ENCODE data around the gene TMPRSS13.

DNA sequence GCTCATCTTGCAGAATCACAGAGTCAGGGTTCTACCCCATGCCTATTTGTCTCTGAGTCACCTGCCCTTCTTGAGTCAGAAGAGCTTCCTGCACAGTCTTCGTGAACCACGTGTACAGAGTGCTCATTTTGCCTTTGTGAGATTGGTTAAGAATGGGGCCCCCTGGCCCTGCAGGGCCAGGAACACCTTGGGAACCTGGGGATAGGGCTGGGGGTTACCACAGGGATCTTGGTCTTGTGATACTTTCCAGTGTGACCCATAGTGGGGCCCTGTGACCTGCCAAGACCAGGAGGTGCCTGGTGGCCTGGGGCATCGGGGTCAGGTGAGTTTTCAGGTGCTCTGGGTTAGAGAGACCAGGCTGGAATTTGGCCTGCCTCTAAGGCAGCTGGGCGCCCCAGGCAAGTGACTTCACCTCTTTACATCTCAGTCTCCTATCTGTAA is 9.4 kb downstream of the TMPRSS13 start:
- TF ChIP-seq RAD21 (conservative IDR thresholded peaks at IDR 0.05 in 1 of 2, IDR thresholded peaks at IDR 0.05 in 1 of 2) (no peak), RNF2 (IDR thresholded peaks at IDR 0.05; ENCODE audit: borderline replicate concordance, low read depth) (no peak), POLR2A (IDR thresholded peaks at IDR 0.05; ENCODE audit: low read length) (no peak), MAZ (IDR thresholded peaks at IDR 0.05; ENCODE audit: borderline replicate concordance, low read depth, low read length) (no peak), ESRRA (IDR thresholded peaks at IDR 0.05; ENCODE audit: borderline replicate concordance, low read length) (no peak), ZNF302 (CRISPR knock-in tag; IDR thresholded peaks at IDR 0.05) (no peak), ZFP36 (IDR thresholded peaks at IDR 0.05; ENCODE audit: borderline replicate concordance, partially characterized antibody) (no peak), HEYL (CRISPR knock-in tag; IDR thresholded peaks at IDR 0.05) (no peak), ZSCAN20 (CRISPR knock-in tag; IDR thresholded peaks at IDR 0.05) (no peak), CEBPB (IDR thresholded peaks at IDR 0.05) (no peak)
- TF ChIP-seq, protein P1, sequence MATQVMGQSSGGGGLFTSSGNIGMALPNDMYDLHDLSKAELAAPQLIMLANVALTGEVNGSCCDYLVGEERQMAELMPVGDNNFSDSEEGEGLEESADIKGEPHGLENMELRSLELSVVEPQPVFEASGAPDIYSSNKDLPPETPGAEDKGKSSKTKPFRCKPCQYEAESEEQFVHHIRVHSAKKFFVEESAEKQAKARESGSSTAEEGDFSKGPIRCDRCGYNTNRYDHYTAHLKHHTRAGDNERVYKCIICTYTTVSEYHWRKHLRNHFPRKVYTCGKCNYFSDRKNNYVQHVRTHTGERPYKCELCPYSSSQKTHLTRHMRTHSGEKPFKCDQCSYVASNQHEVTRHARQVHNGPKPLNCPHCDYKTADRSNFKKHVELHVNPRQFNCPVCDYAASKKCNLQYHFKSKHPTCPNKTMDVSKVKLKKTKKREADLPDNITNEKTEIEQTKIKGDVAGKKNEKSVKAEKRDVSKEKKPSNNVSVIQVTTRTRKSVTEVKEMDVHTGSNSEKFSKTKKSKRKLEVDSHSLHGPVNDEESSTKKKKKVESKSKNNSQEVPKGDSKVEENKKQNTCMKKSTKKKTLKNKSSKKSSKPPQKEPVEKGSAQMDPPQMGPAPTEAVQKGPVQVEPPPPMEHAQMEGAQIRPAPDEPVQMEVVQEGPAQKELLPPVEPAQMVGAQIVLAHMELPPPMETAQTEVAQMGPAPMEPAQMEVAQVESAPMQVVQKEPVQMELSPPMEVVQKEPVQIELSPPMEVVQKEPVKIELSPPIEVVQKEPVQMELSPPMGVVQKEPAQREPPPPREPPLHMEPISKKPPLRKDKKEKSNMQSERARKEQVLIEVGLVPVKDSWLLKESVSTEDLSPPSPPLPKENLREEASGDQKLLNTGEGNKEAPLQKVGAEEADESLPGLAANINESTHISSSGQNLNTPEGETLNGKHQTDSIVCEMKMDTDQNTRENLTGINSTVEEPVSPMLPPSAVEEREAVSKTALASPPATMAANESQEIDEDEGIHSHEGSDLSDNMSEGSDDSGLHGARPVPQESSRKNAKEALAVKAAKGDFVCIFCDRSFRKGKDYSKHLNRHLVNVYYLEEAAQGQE (IDR thresholded peaks at IDR 0.05): no peak
- TF ChIP-seq, protein P2, sequence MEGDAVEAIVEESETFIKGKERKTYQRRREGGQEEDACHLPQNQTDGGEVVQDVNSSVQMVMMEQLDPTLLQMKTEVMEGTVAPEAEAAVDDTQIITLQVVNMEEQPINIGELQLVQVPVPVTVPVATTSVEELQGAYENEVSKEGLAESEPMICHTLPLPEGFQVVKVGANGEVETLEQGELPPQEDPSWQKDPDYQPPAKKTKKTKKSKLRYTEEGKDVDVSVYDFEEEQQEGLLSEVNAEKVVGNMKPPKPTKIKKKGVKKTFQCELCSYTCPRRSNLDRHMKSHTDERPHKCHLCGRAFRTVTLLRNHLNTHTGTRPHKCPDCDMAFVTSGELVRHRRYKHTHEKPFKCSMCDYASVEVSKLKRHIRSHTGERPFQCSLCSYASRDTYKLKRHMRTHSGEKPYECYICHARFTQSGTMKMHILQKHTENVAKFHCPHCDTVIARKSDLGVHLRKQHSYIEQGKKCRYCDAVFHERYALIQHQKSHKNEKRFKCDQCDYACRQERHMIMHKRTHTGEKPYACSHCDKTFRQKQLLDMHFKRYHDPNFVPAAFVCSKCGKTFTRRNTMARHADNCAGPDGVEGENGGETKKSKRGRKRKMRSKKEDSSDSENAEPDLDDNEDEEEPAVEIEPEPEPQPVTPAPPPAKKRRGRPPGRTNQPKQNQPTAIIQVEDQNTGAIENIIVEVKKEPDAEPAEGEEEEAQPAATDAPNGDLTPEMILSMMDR (IDR thresholded peaks at IDR 0.05): no peak
- TF ChIP-seq, protein P3, sequence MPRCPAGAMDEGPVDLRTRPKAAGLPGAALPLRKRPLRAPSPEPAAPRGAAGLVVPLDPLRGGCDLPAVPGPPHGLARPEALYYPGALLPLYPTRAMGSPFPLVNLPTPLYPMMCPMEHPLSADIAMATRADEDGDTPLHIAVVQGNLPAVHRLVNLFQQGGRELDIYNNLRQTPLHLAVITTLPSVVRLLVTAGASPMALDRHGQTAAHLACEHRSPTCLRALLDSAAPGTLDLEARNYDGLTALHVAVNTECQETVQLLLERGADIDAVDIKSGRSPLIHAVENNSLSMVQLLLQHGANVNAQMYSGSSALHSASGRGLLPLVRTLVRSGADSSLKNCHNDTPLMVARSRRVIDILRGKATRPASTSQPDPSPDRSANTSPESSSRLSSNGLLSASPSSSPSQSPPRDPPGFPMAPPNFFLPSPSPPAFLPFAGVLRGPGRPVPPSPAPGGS (IDR thresholded peaks at IDR 0.05): no peak
- TF ChIP-seq, protein P4, sequence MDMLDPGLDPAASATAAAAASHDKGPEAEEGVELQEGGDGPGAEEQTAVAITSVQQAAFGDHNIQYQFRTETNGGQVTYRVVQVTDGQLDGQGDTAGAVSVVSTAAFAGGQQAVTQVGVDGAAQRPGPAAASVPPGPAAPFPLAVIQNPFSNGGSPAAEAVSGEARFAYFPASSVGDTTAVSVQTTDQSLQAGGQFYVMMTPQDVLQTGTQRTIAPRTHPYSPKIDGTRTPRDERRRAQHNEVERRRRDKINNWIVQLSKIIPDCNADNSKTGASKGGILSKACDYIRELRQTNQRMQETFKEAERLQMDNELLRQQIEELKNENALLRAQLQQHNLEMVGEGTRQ (IDR thresholded peaks at IDR 0.05): no peak

Measured in A549 (cell line).